NCI-H446 (cell line): ENCODE measurements around the gene TUBA8.
"Not testable (repeated sequence)": the region's sequence is repeated elsewhere in the genome, so short reads cannot be mapped to it uniquely, and the experiment has no call there.

Experiments used
- DNase-seq, 2 experiments: peaks; one replicate each; lab custom pipeline; 2025; lab: John Stamatoyannopoulos, UW

The TUBA8 gene

DNA sequence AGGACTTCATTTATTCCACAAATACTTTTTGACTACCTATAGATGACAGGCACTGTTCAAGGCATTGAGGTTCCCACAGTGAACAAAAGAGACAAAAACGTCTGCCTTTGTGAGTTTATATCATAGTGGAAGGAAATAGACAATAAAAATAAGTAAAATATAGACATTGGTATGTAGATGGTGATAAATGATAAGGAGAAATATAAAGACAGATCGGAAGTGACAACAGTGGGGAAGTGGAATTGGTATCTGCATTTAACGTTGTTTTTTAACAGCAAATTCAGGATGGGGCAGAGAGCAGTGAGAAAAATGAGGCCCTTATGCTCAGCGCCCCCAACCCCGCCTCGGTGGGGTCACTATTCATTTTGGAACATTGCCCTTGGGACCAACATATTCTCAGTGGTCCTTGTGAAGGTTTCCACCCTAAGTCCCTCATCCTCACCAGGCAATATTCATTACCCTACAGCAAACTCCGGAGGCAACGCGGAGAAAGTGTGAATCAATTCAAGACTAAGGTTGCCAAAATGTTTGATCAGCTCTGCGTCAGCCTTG lies 33.4 kb upstream of the TUBA8 start:
- no peak for DNase-seq

DNA sequence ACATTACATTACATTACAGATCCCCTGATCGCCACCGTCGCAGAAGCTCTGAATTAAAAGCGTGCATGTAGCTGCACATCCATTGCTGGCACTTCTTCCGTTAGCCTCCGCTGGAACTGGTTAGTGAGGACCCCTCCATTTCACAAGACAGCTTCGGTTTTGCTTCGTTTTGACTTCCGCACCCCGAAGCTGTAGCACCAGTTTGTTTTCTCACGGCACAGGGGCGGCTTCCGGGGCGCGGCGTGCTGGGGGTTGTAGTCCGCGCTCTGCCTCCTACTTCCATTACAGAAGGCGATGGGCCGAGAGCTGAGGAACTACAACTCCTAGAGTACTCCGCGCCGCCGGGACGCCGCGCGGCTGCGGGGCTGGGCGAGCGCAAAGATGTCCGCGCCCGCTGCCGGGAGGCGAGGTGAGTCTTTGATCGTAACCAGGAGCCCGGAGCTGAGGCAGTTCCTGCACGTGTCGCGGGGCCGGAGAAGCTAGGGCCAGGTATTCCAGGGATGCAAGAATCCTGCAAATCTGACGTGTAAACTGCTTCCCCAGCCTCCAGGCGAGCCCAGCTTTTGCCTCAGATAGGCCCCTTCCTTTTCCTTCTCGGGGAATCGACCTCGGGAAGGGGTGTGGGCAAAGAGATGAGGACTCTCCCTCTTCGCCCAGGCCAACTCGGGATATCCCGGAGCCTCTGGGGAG lies 32.8 kb upstream of the TUBA8 start, which contains the start of gene PEX26:
PEX26 (plus strand) TSS at position 352 of the 690 bp plus-strand sequence. CDS start 387 bp downstream, outside the sequence.
- DNase-seq = peak; percentile 80 to 97

DNA sequence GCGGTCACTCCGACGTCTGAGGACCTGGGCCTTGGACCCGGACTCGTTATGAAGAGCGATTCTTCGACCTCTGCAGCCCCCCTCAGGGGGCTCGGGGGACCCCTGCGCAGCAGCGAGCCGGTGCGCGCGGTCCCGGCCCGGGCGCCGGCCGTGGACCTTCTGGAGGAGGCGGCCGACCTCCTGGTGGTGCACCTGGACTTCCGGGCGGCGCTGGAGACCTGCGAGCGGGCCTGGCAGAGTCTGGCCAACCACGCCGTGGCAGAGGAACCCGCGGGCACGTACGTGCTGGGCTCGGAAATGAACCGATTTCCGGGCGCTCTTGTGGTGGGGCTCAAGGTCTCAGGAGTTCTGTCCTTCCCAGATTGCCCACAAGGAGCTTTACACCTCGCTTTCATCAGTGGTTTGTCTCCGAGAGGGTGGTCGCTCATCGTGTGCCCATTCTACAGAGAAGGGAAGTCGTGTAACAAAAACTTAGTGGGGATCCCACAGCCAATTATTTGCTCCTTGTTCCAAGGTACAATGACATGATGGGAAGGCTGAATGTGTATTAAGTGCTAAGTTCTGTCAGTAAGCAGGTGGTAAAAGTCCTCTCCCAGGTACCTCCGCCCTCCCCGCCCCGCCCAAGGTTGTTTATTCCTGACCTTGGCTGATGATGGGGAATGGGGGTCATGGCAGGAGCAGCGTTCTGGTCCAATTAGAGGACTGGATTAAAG lies 32.1 kb upstream of the TUBA8 start:
- DNase-seq = no peak

DNA sequence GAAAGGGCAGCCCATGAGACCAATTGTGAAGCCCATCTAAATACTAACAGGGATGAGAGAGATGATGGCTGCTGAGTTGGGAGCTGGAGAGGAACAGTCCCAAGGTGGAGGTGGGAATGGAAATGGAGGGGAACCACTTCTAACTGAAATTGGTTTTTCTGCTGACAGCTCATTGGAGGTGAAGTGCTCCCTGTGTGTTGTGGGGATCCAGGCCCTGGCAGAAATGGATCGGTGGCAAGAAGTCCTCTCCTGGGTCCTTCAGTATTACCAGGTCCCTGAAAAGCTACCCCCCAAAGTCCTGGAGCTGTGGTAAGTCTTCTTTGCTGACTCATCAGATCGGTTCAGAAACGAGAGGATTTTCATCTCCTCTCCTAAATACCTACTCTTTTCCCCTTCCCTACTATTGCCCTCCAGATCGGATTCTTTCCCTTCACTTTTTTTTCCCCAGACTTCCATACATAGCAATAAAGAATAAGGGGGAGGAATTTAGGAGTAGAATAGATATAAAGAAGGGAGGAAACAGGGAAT lies 30.8 kb upstream of the TUBA8 start:
- no peak for DNase-seq

DNA sequence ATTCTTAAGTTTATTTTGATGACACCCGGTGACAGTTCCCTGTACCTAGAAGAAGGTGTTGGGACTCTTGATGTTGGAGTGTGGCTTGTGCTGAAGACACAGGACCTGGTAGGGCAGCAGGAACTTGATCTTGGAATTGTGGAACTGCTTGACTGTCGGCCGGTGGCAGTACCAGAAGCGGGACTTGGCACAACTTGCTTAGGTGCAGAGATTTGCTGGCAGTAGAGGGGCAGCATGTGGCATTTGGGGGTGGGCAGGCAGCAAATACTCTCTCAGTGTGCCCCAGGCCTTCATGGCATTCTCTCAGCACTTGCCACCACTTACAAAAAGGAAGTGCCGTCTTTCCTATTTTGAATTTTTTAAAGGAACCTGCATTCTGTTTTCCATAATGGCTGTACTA lies 29.2 kb upstream of the TUBA8 start:
- DNase-seq = no peak

DNA sequence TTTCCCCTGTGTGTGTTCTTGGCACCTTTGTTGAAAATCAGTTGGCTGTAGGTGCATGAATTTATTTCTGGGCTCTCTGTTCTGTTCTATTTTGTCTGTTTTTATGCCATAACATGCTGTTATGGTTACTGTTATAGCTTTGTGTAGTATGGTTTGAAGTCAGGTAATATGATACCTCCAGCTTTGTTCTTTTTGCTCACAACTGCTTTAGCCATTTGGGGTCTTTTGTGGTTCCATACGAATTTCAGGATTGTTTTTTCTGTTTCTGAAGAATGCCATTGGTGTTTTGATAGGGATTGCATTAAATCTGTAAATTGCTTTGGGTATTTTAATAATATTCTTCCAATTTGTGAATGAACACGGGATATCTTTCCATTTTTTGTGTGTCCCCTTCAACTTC lies 28.1 kb upstream of the TUBA8 start:
- DNase-seq = no peak

DNA sequence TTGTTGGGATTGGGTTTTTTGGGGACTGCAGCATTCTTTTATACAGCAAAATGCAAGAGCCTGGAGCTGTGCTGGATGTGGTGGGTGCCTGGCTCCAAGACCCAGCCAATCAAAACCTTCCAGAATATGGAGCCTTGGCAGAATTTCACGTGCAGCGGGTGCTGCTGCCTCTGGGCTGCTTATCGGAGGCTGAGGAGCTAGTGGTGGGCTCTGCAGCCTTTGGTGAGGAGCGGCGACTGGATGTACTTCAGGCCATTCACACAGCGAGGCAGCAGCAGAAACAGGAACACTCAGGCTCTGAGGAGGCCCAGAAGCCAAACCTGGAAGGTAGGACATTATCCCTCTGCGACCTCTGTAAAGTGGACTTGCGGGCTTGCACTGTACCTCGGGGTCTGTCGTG lies 27.2 kb upstream of the TUBA8 start:
- DNase-seq = no peak

DNA sequence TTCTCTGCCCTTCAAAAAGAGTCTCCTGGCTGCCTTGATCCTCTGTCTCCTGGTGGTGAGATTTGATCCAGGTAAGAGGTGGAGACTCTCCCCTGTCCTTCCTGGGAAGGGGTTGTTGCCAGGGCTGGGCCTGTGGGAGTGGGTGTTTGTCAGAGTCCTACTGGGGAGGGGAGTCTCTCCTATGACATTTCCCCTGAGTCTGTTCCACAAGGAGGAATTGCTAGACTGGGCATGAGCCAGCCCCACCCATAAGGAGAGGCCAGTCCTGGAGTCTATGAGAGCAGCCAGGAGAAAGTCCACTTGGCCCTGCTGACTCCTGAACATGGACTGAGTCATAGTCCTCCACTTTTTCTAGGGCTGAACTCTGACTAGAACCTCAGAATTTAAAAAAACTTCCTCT lies 25.4 kb upstream of the TUBA8 start:
- DNase-seq = no peak

DNA sequence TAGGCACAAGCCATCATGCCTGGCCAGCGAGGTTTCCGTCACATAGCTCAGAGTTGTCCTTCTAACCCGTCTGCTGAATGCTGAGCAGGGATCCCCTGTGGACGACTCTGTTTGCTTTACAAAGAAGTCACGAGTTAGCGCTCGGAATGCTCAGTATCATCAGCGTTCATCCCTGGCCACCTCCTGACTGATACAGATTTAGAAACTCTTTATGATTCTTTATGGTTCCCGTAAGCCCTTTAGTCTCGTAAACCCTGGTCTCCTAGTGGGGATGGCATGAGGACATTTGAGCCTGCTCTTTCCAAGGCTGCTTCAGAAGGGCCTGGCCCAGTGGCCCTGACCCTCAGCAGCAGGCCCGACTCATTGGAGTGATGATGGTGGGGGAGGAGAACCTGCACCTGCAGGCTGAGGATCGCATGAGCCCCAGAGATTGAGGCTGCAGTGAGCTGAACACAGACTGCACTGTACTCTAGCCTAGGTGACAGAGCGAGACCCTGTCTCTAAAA lies 23.2 kb upstream of the TUBA8 start:
- no peak for DNase-seq

DNA sequence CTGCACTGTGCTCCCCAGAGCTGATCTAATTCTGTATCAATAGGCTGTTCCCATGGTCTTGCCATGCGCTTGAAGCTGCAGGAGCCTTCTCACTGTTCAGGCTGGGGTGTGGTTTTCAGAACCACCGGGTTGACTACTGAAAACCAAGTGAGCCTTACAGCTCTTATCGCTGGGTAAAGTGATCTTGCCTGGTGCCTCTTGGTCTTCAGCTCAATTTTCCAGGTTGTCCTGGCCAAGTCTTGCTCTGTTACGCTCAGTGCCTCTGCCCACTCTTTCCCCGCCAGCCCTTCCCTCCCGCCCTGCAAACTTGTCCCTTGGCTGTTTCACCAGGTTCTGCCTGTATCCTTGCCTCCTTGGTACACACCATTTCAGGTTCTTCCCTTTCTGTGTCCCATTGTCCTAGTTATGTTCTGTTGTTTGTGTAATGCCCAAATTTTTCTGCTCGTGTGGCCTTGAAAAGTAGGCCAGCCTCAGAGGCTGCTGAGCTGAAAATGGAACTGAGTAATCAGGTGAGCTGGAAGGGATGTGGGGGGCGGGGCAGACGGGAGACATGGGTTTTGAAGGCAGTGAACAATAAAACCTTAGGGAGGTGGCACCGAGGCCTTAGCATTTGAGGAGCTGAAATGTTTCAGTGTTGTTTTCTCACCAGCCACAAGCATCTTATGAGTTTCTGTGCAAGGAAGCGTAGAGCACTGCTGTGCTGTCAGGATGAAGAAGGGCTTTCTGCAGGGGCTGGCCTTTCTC lies 21.6 kb upstream of the TUBA8 start:
- no peak for DNase-seq

DNA sequence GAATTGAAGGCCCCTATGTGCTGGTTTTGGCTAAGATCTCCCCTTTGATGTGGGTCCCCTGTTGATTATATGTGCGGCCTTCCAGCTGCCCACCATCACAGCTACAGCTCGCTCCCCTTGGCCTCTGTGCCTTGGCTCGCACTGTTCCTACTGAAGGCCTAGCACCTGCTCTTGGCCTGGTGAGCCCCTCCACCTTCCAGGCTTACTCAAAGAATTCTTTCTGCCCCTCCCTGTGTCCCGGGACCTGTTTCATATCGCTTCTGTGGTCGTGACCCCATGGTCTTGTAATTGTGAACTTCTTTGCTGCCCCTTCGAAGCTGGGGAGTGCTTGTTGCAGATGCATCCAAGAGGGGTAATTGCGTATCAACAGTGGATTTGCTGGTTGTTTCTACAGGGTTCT lies 20.3 kb upstream of the TUBA8 start:
- no peak for DNase-seq

DNA sequence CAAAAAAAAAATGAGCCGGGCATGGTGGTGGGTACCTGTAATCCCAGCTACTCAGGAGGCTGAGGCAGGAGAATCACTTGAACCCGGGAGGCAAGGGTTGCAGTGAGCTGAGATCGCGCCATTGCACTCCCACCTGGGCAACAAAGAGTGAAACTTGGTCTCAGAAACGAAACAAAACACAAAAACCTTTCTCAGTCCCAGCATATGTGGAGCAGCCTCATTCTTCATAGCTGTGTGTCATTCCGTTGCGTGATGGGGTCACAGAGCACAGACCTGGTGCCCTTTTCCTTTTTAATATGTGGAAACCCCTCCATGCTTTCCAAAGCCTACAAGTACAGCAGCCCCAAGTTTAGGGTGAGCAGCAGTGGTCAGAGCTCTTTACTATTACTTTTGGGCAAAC lies 19.1 kb upstream of the TUBA8 start:
- no peak for DNase-seq

DNA sequence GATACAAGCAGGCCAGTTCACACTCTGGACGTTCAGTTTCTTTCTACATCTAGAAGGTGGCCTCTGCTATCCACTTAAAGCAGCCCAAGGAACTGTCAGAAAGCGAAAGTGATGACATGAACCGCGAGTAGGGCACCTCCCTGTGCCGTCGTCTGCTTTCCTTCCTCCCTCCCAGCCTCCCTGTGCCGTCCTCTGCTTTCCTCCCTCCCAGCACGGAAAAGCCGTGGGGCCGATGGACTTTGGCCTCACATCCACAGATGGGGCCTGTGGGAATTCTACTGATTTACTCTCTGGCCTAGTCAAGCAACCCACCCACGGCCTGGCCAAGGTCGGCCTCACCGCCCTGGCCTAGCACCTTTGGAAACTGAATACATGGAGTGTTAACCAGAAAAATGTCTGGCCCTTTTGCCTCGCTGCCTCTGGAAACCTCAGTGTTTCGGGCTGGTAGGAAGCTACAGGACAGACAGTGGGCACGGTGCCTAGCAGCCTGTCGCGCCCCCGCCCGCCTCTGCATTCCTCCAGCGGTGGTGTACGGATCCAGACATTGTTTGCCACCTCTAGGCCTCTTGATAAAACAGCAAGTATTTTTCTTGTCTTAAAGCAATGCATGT lies 18.6 kb upstream of the TUBA8 start:
- no peak for DNase-seq

DNA sequence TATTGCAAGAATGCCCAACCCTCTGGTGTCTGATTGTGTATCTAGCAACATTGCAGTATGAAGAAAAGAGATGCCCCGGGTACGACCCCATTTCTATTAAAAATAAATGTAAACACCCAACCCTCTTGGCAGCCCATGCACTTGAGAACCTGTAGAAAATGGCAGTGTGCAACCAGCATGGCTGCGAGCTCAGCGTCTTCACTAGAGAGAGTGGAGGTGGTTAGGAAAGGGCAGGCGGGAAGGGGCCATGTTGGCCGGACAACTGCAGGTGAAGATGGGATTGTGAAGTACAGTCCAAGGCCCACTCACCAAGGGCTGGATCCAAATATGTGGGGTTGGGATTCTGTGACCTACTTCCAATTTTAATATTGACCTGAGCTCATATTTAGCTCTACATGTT lies 16.9 kb upstream of the TUBA8 start:
- DNase-seq = no peak

DNA sequence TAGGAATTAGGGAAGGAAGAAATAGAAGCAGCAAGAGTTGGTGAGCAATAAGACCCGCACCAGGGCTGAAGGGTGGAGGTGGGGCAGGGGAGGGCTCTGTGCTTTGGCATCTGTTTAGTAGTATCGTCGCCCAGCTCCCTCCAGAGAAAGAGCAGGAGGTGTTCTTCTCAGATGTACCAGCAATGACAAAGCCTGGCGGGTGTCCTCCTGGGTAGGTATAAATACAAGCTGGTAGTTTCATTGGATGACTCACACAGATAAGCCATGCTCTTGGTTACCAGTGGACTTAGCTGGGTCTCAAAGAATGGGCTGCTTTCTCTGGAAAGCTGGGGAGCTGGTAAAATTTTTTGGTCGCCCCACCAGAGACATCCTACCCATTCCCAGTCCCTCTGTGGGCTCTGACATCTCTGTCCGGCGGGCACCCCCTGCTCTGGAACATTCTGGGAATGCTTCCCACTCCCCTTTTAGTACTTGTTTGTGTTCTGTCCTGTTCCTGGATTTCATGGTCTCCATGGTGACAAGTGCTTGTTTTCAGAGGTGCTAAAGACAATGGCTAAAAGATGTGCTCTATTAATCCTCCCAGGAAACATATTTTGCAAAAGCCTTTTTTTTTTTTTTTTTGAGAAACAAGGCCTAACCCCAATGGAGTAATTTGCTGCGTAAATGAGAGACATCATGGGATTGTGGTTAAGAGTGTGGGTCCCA lies 15.4 kb upstream of the TUBA8 start:
- no peak for DNase-seq

DNA sequence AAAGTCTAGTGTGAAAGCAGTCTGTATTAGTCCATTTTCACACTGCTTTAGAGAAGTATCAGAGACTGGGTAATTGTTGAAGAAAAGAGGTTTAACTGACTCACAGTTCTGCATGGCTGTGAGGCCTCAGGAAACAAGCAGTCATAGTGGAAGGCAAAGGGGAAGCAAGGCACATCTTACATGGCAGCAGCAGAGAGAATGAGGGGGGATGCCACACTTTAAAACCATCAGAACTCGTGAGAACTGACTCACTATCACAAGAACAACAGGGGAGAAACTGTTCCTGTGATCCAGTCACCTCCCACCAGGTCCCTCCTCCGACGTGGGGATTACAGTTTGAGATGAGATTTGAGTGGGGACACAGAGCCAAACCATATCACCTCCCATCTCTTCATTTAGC lies 13.8 kb upstream of the TUBA8 start:
- no peak for DNase-seq

DNA sequence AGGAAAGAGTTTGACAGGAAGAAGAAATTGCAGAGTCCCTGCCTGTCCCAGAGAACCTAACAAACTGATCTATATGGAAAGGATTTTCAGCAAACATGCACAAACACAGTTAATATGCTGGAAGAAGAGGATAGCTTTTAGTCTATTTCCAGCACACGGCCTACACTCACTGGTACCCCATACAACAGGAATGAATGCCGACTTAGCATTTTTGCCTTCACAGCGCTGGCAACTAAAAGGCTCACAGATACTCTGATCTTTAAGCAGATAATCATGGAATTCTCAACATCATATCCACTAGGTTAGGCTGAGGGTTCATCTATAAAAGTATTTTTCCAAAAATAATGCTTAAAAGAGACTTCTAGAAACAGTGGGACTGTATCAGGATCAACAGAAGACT lies 9.8 kb upstream of the TUBA8 start:
- DNase-seq = no peak

DNA sequence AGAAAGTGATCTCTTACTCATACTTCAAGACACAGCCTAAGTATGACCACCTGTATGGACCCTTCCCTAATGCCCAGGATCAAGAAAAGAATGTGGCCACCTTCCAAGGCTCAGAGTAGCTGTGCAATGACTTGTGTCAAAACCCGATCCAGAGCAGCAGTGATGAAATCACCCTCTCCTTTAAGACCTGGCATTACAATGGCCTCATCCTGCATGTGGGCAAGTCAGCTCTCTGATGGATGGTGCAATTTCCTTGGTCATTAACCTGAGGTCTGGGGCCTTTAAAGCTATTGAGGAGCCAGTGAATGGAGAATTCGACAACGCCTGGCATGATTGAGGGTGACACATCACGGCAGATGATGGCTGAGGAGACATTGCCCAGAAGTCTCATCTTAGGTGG lies 9.1 kb upstream of the TUBA8 start:
- no peak for DNase-seq

DNA sequence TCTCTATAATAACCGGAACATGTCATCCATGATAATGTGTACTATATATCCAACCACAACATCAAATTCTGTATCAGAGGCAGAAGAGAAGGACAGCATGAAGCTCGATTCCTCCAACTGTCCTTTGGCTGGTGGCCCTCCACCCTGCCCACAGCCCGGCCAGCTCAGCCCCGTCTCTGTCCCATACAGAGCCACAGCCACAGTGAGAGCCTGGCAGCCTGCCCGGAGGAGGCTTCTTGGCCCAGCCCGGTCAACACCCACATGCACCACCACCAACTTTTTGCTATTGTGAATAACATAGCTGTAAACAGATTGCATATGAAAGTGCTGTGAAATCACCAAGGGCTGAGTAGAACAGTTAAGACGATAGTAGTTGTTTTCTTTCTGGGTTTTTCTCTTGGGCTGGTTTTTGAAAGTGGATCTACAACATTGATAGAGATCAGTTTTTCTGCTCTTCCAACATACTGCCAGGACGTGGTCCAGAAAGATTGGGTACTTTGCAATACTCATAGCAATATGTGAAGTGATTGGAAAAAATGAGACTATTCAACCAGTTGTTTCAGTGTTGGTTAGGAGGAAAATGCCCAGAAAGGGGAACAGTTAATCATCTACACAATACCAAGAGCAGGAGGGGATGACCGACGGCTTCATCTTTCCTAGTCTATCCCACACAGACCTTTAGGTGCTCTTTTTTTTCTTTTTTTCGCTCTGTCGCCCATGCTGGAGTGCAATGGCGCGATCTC lies 6.9 kb upstream of the TUBA8 start:
- no peak for DNase-seq

DNA sequence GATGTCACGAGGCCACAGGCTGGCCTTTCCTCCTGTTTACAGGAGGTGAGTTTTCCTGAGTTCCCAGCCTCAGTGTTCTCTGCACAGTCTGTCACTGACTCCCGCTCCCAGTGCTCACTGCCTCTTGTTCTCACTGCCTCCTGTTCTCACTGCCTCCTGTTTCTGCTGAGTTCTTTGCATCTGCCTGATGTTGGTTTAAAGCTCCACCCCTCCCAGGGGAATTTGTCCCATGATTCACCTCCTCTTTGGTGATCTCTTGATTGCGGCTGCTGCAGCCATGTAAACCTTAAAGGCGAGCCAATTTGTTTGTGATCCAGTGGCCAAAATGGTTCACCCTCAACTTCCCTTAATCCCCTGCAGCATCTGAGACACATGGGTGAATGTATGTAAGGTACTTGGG lies 6.0 kb upstream of the TUBA8 start:
- no peak for DNase-seq

DNA sequence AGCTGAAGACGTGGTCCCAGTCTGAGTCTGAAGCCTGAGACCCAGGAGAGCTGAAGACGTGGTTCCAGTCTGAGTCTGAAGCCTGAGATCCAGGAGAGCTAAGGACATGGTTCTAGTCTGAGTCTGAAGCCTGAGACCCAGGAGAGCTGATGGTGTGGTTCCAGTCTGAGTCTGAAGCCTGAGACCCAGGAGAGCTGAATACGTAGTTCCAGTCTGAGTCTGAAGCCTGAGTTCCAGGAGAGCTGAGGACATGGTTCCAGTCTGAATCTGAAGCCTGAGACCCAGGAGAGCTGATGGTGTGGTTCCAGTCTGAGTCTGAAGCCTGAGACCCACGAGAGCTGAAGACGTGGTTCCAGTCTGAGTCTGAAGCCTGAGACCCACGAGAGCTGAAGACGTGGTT lies 4.6 kb upstream of the TUBA8 start:
- DNase-seq = not testable (repeated sequence)
